ENCODE data around the gene NPPC. TPM values are rescaled to one million over a fixed set of nuclear protein-coding genes. Genes with fewer than 3 reads are reported as not detected.

The NPPC gene
- total and polyA plus RNA-seq, 10 of the 15 experiments (the other 5 are each of a cell fraction or from before 2014, with no cell fraction given) = 0.15 TPM; not detected in 9

DNA sequence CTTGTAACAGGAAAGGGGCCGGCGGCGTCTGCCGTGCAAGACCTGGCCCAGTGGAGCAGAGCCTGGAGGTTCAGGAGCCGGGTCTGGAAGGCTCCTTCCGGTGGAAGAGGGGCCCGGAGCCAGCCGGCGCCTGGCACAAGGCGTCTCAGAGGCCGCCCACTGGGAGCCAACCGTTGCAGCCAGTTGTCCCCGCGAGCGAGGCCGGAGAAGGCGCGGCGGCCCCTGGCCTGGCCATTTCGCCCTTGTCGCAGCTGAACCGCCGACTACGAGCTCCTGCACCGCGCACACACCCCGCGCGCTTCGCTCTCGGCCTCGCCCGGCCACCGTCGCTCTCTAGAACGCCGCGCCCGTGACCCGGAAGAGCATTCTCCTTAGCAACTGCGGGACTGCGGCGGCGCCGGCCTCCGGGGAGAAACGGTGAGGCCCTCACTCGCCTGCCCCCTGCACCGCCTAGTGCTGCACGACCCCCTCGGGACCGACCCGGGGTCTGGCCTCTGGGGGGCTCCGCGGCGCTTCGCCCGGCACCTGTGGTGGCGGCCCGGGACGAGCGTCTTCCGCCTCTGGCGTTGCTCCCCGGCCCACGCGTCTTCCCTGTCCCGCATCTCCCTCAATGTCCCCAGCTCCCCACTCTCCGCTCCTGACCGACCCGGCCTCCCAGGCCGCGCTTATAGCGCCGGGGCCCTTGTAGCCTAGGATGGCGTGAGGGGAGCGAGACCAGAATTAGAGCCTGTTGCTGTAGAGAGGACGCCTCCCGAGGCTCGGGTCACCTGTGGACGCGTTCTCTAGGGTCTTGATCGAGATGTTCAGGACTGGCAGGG lies 35.4 kb upstream of the NPPC start, which contains the start of gene DIS3L2 (continued):
- TF ChIP-seq, protein P1, sequence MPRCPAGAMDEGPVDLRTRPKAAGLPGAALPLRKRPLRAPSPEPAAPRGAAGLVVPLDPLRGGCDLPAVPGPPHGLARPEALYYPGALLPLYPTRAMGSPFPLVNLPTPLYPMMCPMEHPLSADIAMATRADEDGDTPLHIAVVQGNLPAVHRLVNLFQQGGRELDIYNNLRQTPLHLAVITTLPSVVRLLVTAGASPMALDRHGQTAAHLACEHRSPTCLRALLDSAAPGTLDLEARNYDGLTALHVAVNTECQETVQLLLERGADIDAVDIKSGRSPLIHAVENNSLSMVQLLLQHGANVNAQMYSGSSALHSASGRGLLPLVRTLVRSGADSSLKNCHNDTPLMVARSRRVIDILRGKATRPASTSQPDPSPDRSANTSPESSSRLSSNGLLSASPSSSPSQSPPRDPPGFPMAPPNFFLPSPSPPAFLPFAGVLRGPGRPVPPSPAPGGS (IDR thresholded peaks at IDR 0.05; ENCODE audit: borderline replicate concordance, insufficient read depth, low read depth, low read length, poor library complexity, severe bottlenecking) = no peak
- TF ChIP-seq, protein P2, sequence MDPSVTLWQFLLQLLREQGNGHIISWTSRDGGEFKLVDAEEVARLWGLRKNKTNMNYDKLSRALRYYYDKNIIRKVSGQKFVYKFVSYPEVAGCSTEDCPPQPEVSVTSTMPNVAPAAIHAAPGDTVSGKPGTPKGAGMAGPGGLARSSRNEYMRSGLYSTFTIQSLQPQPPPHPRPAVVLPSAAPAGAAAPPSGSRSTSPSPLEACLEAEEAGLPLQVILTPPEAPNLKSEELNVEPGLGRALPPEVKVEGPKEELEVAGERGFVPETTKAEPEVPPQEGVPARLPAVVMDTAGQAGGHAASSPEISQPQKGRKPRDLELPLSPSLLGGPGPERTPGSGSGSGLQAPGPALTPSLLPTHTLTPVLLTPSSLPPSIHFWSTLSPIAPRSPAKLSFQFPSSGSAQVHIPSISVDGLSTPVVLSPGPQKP (IDR thresholded peaks at IDR 0.05; ENCODE audit: low read depth, low read length) = no peak; the same call in 1 of the 2 replicates
- no peak for TF ChIP-seq NFXL1 (IDR thresholded peaks at IDR 0.05; ENCODE audit: borderline replicate concordance)
- TF ChIP-seq, protein P3, sequence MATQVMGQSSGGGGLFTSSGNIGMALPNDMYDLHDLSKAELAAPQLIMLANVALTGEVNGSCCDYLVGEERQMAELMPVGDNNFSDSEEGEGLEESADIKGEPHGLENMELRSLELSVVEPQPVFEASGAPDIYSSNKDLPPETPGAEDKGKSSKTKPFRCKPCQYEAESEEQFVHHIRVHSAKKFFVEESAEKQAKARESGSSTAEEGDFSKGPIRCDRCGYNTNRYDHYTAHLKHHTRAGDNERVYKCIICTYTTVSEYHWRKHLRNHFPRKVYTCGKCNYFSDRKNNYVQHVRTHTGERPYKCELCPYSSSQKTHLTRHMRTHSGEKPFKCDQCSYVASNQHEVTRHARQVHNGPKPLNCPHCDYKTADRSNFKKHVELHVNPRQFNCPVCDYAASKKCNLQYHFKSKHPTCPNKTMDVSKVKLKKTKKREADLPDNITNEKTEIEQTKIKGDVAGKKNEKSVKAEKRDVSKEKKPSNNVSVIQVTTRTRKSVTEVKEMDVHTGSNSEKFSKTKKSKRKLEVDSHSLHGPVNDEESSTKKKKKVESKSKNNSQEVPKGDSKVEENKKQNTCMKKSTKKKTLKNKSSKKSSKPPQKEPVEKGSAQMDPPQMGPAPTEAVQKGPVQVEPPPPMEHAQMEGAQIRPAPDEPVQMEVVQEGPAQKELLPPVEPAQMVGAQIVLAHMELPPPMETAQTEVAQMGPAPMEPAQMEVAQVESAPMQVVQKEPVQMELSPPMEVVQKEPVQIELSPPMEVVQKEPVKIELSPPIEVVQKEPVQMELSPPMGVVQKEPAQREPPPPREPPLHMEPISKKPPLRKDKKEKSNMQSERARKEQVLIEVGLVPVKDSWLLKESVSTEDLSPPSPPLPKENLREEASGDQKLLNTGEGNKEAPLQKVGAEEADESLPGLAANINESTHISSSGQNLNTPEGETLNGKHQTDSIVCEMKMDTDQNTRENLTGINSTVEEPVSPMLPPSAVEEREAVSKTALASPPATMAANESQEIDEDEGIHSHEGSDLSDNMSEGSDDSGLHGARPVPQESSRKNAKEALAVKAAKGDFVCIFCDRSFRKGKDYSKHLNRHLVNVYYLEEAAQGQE (IDR thresholded peaks at IDR 0.05; ENCODE audit: low read depth, low read length) = no peak
- TF ChIP-seq, protein P4, sequence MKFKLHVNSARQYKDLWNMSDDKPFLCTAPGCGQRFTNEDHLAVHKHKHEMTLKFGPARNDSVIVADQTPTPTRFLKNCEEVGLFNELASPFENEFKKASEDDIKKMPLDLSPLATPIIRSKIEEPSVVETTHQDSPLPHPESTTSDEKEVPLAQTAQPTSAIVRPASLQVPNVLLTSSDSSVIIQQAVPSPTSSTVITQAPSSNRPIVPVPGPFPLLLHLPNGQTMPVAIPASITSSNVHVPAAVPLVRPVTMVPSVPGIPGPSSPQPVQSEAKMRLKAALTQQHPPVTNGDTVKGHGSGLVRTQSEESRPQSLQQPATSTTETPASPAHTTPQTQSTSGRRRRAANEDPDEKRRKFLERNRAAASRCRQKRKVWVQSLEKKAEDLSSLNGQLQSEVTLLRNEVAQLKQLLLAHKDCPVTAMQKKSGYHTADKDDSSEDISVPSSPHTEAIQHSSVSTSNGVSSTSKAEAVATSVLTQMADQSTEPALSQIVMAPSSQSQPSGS (IDR thresholded peaks at IDR 0.05; ENCODE audit: low read length) = no peak
- peak; percentile 9; the same call in 1 of the 2 replicates for TF ChIP-seq PAX5 (IDR thresholded peaks at IDR 0.05; ENCODE audit: borderline replicate concordance, low read depth, low read length)
- no peak; a peak in 1 of 4 replicates for TF ChIP-seq ETV6 (conservative IDR thresholded peaks at IDR 0.05 in 1 of 2, IDR thresholded peaks at IDR 0.05 in 1 of 2; ENCODE audit: borderline replicate concordance in 1 of 2, low read depth in 1 of 2)
- no peak for TF ChIP-seq SMC3 (IDR thresholded peaks at IDR 0.05; ENCODE audit: borderline replicate concordance, low read length)
- TF ChIP-seq, protein P5, sequence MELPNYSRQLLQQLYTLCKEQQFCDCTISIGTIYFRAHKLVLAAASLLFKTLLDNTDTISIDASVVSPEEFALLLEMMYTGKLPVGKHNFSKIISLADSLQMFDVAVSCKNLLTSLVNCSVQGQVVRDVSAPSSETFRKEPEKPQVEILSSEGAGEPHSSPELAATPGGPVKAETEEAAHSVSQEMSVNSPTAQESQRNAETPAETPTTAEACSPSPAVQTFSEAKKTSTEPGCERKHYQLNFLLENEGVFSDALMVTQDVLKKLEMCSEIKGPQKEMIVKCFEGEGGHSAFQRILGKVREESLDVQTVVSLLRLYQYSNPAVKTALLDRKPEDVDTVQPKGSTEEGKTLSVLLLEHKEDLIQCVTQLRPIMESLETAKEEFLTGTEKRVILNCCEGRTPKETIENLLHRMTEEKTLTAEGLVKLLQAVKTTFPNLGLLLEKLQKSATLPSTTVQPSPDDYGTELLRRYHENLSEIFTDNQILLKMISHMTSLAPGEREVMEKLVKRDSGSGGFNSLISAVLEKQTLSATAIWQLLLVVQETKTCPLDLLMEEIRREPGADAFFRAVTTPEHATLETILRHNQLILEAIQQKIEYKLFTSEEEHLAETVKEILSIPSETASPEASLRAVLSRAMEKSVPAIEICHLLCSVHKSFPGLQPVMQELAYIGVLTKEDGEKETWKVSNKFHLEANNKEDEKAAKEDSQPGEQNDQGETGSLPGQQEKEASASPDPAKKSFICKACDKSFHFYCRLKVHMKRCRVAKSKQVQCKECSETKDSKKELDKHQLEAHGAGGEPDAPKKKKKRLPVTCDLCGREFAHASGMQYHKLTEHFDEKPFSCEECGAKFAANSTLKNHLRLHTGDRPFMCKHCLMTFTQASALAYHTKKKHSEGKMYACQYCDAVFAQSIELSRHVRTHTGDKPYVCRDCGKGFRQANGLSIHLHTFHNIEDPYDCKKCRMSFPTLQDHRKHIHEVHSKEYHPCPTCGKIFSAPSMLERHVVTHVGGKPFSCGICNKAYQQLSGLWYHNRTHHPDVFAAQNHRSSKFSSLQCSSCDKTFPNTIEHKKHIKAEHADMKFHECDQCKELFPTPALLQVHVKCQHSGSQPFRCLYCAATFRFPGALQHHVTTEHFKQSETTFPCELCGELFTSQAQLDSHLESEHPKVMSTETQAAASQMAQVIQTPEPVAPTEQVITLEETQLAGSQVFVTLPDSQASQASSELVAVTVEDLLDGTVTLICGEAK (IDR thresholded peaks at IDR 0.05; ENCODE audit: borderline replicate concordance) = peak; percentile 89
- TF ChIP-seq YY1 (IDR thresholded peaks at IDR 0.05; ENCODE audit: low read depth, low read length) = peak; percentile 60; the same call in 1 of the 2 replicates
- TF ChIP-seq RAD51 (IDR thresholded peaks at IDR 0.05) = no peak
- TF ChIP-seq, protein P6, sequence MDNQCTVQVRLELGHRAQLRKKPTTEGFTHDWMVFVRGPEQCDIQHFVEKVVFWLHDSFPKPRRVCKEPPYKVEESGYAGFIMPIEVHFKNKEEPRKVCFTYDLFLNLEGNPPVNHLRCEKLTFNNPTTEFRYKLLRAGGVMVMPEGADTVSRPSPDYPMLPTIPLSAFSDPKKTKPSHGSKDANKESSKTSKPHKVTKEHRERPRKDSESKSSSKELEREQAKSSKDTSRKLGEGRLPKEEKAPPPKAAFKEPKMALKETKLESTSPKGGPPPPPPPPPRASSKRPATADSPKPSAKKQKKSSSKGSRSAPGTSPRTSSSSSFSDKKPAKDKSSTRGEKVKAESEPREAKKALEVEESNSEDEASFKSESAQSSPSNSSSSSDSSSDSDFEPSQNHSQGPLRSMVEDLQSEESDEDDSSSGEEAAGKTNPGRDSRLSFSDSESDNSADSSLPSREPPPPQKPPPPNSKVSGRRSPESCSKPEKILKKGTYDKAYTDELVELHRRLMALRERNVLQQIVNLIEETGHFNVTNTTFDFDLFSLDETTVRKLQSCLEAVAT (IDR thresholded peaks at IDR 0.05) = no peak
- TF ChIP-seq FOXK2 (IDR thresholded peaks at IDR 0.05) = no peak
- peak; percentile 69; the same call in 1 of the 2 replicates for TF ChIP-seq ZNF207 (IDR thresholded peaks at IDR 0.05; ENCODE audit: borderline replicate concordance)
